Keratinocyte (primary cell): ENCODE data around the gene PRDM10.

Experiments
- EZH2 ChIP-seq: IDR thresholded peaks from one replicate; pipeline ENCODE4 v1.6.1; 2012; ENCODE audit warnings: inconsistent platforms, mild to moderate bottlenecking, low read length, moderate library complexity
- TF ChIP-seq, protein P1 (sequence below), 3 experiments: IDR thresholded peaks in 1 of 3; conservative IDR thresholded peaks in 1 of 3; optimal IDR thresholded peaks in 1 of 3; 2 replicates in 2 of 3; 3 replicates in 1 of 3; pipeline versions ENCODE3 to v1.5.1; 2011; ENCODE audit warnings: low read length in 3 of 3, mild to moderate bottlenecking in 3 of 3, moderate library complexity in 2 of 3, control low read depth in 1 of 3, inconsistent platforms in 1 of 3; ENCODE audit not compliant: insufficient read depth in 2 of 3; ENCODE audit errors: extremely low read depth in 1 of 3

GRCh38 chr11:130043575-130043974 lies 40.9 kb upstream of the PRDM10 start:
- TF ChIP-seq EZH2 = no peak
- TF ChIP-seq, protein P1, sequence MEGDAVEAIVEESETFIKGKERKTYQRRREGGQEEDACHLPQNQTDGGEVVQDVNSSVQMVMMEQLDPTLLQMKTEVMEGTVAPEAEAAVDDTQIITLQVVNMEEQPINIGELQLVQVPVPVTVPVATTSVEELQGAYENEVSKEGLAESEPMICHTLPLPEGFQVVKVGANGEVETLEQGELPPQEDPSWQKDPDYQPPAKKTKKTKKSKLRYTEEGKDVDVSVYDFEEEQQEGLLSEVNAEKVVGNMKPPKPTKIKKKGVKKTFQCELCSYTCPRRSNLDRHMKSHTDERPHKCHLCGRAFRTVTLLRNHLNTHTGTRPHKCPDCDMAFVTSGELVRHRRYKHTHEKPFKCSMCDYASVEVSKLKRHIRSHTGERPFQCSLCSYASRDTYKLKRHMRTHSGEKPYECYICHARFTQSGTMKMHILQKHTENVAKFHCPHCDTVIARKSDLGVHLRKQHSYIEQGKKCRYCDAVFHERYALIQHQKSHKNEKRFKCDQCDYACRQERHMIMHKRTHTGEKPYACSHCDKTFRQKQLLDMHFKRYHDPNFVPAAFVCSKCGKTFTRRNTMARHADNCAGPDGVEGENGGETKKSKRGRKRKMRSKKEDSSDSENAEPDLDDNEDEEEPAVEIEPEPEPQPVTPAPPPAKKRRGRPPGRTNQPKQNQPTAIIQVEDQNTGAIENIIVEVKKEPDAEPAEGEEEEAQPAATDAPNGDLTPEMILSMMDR (optimal IDR thresholded peaks at IDR 0.05 in 1 of 3, IDR thresholded peaks at IDR 0.05 in 1 of 3, conservative IDR thresholded peaks at IDR 0.05 in 1 of 3; ENCODE audit: extremely low read depth in 1 of 3, insufficient read depth in 2 of 3, low read length in 3 of 3) = no peak
